Mucosa of stomach (tissue), 1 donor: ENCODE data around the gene CERS6.

Experiments used
- H3K27me3 ChIP-seq: one replicate; pipeline ENCODE4 v1.7.0; 2013; ENCODE audit warnings: mild to moderate bottlenecking, low read length; ENCODE audit not compliant: control insufficient read depth, insufficient read depth
- H3K36me3 ChIP-seq: one replicate; pipeline ENCODE4 v1.7.0; 2013; ENCODE audit warnings: low read length; ENCODE audit not compliant: control insufficient read depth, insufficient read depth
- H3K4me1 ChIP-seq: one replicate; pipeline ENCODE4 v1.7.0; 2013; ENCODE audit warnings: mild to moderate bottlenecking, low read length; ENCODE audit not compliant: control insufficient read depth, insufficient read depth
- H3K4me3 ChIP-seq: one replicate; pipeline ENCODE4 v1.7.0; 2013; ENCODE audit warnings: low read length
- H3K9ac ChIP-seq: one replicate; pipeline ENCODE4 v1.7.0; 2013; ENCODE audit warnings: mild to moderate bottlenecking, low read length, moderate library complexity
- H3K9me3 ChIP-seq: one replicate; pipeline ENCODE4 v1.7.0; 2013; ENCODE audit warnings: mild to moderate bottlenecking, low read length, moderate library complexity; ENCODE audit not compliant: control insufficient read depth
- donor health status: Pancreatic carcinoma.

CERS6 gene

GRCh38 chr2:168796583-168797285 lies 340.7 kb downstream of the CERS6 start:
- H3K27me3 ChIP-seq = no peaks in the 10 kb centered on the region
- H3K4me3 ChIP-seq = no peak overlapping the region
- H3K36me3 ChIP-seq = no peaks in the 10 kb centered on the region

GRCh38 chr2:168797286-168797655 lies 341.2 kb downstream of the CERS6 start:
- no peaks in the 10 kb centered on the region for H3K36me3 ChIP-seq
- no peaks in the 10 kb centered on the region for H3K9me3 ChIP-seq
- no peak overlapping the region for H3K9ac ChIP-seq
- peaks cover 40% of the 10 kb centered on the region for H3K4me1 ChIP-seq
- H3K27me3 ChIP-seq = no peaks in the 10 kb centered on the region
- no peak overlapping the region for H3K4me3 ChIP-seq

More at GRCh38 chr2:168796583-168797285, 340.7 kb downstream of the CERS6 start:
- Histone ChIP-seq H3K9ac (no peak overlapping the region), H3K9me3 (no peaks in the 10 kb centered on the region), H3K4me1 (peaks cover 36% of the 10 kb centered on the region)

GRCh38 chr2:168798076-168798887 lies 342.2 kb downstream of the CERS6 start:
- no peak overlapping the region for H3K4me3 ChIP-seq
- no peaks in the 10 kb centered on the region for H3K9me3 ChIP-seq
- H3K4me1 ChIP-seq = peaks cover 40% of the 10 kb centered on the region
- no peak overlapping the region for H3K9ac ChIP-seq
- no peaks in the 10 kb centered on the region for H3K36me3 ChIP-seq
- no peaks in the 10 kb centered on the region for H3K27me3 ChIP-seq

GRCh38 chr2:168798888-168799410 lies 342.9 kb downstream of the CERS6 start:
- no peaks in the 10 kb centered on the region for H3K9me3 ChIP-seq
- no peaks in the 10 kb centered on the region for H3K27me3 ChIP-seq
- H3K36me3 ChIP-seq = no peaks in the 10 kb centered on the region
- peaks cover 40% of the 10 kb centered on the region for H3K4me1 ChIP-seq
- H3K4me3 ChIP-seq = no peak overlapping the region
- H3K9ac ChIP-seq = no peak overlapping the region

- H3K9me3 ChIP-seq = no peaks in the 10 kb centered on the region
Measured at GRCh38 chr2:168801471-168801870, 345.4 kb downstream of the CERS6 start.

GRCh38 chr2:168801961-168802858 lies 346.1 kb downstream of the CERS6 start, which contains the start of gene NOSTRIN:
Gene NOSTRIN, plus strand, starts transcription at chr2:168802637. Its CDS starts 10 bp downstream, at chr2:168802647.
- Histone ChIP-seq H3K9me3 (no peaks in the 10 kb centered on the region), H3K4me3 (peak within 1 kb of the TSS; percentile 34), H3K27me3 (no peaks in the 10 kb centered on the region), H3K9ac (peak within 1 kb of the TSS; percentile 77), H3K4me1 (peaks cover 32% of the 10 kb centered on the region), H3K36me3 (no peaks in the 10 kb centered on the region)

More at GRCh38 chr2:168801471-168801870, 345.4 kb downstream of the CERS6 start:
- Histone ChIP-seq H3K4me3 (no peak overlapping the region), H3K36me3 (no peaks in the 10 kb centered on the region), H3K9ac (no peak overlapping the region), H3K27me3 (no peaks in the 10 kb centered on the region), H3K4me1 (peaks cover 36% of the 10 kb centered on the region)

GRCh38 chr2:168802859-168803725 lies 347.0 kb downstream of the CERS6 start:
- Histone ChIP-seq H3K36me3 (no peaks in the 10 kb centered on the region), H3K9ac (peak overlapping the region; percentile 77), H3K4me3 (peak overlapping the region; percentile 34), H3K27me3 (no peaks in the 10 kb centered on the region), H3K9me3 (no peaks in the 10 kb centered on the region), H3K4me1 (peaks cover 27% of the 10 kb centered on the region)

GRCh38 chr2:168804214-168804613 lies 348.1 kb downstream of the CERS6 start:
- peaks cover 18% of the 10 kb centered on the region for H3K4me1 ChIP-seq
- peak overlapping the region; percentile 77 for H3K9ac ChIP-seq
- no peak overlapping the region for H3K4me3 ChIP-seq
- no peaks in the 10 kb centered on the region for H3K36me3 ChIP-seq
- no peaks in the 10 kb centered on the region for H3K9me3 ChIP-seq
- H3K27me3 ChIP-seq = no peaks in the 10 kb centered on the region

- H3K4me3 ChIP-seq = no peak overlapping the region
Measured at GRCh38 chr2:168805615-168806014, 349.5 kb downstream of the CERS6 start.

GRCh38 chr2:168809537-168809936 lies 353.5 kb downstream of the CERS6 start:
- Histone ChIP-seq H3K9ac (no peak overlapping the region), H3K4me1 (peaks cover 7% of the 10 kb centered on the region), H3K9me3 (no peaks in the 10 kb centered on the region), H3K27me3 (no peaks in the 10 kb centered on the region), H3K36me3 (no peaks in the 10 kb centered on the region), H3K4me3 (no peak overlapping the region)

More at GRCh38 chr2:168805615-168806014, 349.5 kb downstream of the CERS6 start:
- no peaks in the 10 kb centered on the region for H3K27me3 ChIP-seq
- H3K36me3 ChIP-seq = no peaks in the 10 kb centered on the region
- no peak overlapping the region for H3K9ac ChIP-seq
- H3K9me3 ChIP-seq = no peaks in the 10 kb centered on the region
- peaks cover 12% of the 10 kb centered on the region for H3K4me1 ChIP-seq

- Histone ChIP-seq H3K36me3 (no peaks in the 10 kb centered on the region), H3K9ac (no peak overlapping the region), H3K9me3 (no peaks in the 10 kb centered on the region), H3K4me1 (peaks cover 7% of the 10 kb centered on the region), H3K27me3 (no peaks in the 10 kb centered on the region), H3K4me3 (no peak overlapping the region)
Measured at GRCh38 chr2:168810235-168810634, 354.2 kb downstream of the CERS6 start.
